ENCODE results near the gene ATXN1. TPM values are rescaled to one million over a fixed set of nuclear protein-coding genes. Genes with fewer than 3 reads are reported as not detected.

Gene ATXN1
- total RNA-seq, 1 experiment from 2014 or later = 25.6 TPM

GRCh38 chr6:16564436-16564835 is 196.8 kb downstream of the ATXN1 start:
- Histone ChIP-seq H3K4me3 (ENCODE audit: low read depth, low read length, poor library complexity, severe bottlenecking) (no peak overlapping the region), H3K36me3 (ENCODE audit: insufficient read depth, low read length, poor library complexity, severe bottlenecking) (no peaks in the 10 kb centered on the region), H3K27me3 (replicated peaks; ENCODE audit: insufficient read depth, low read depth, low read length, poor library complexity) (no peaks in the 10 kb centered on the region), H3K4me1 (ENCODE audit: insufficient read depth, low read length, poor library complexity, severe bottlenecking) (no peaks in the 10 kb centered on the region), H3K9me3 (ENCODE audit: low read depth, low read length, poor library complexity, severe bottlenecking) (no peaks in the 10 kb centered on the region), H3K27ac (ENCODE audit: low read depth, low read length, poor library complexity, severe bottlenecking) (no peak overlapping the region)
- BruUV-seq (replicated peaks) = no TSS peak
- TF ChIP-seq EZH2 (IDR thresholded peaks at IDR 0.05; ENCODE audit: borderline replicate concordance, low read depth, low read length, poor library complexity, severe bottlenecking) = no peak
- TF ChIP-seq, protein P1, sequence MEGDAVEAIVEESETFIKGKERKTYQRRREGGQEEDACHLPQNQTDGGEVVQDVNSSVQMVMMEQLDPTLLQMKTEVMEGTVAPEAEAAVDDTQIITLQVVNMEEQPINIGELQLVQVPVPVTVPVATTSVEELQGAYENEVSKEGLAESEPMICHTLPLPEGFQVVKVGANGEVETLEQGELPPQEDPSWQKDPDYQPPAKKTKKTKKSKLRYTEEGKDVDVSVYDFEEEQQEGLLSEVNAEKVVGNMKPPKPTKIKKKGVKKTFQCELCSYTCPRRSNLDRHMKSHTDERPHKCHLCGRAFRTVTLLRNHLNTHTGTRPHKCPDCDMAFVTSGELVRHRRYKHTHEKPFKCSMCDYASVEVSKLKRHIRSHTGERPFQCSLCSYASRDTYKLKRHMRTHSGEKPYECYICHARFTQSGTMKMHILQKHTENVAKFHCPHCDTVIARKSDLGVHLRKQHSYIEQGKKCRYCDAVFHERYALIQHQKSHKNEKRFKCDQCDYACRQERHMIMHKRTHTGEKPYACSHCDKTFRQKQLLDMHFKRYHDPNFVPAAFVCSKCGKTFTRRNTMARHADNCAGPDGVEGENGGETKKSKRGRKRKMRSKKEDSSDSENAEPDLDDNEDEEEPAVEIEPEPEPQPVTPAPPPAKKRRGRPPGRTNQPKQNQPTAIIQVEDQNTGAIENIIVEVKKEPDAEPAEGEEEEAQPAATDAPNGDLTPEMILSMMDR (conservative IDR thresholded peaks at IDR 0.05; ENCODE audit: low read depth, low read length) = no peak
- intact Hi-C loops (cut with micrococcal nuclease; ENCODE audit: unreplicated experiment) = no loop called here
- DNase-seq (ENCODE audit: low spot score) = no peak
- CTCF ChIA-PET = no interaction called here
- POLR2A ChIA-PET (ENCODE audit: low non-redundant PET) = no interaction called here

- Histone ChIP-seq H3K27me3 (replicated peaks; ENCODE audit: insufficient read depth, low read depth, low read length, poor library complexity) (no peaks in the 10 kb centered on the region), H3K36me3 (ENCODE audit: insufficient read depth, low read length, poor library complexity, severe bottlenecking) (no peaks in the 10 kb centered on the region), H3K4me3 (ENCODE audit: low read depth, low read length, poor library complexity, severe bottlenecking) (no peak overlapping the region), H3K4me1 (ENCODE audit: insufficient read depth, low read length, poor library complexity, severe bottlenecking) (no peaks in the 10 kb centered on the region), H3K27ac (ENCODE audit: low read depth, low read length, poor library complexity, severe bottlenecking) (no peak overlapping the region), H3K9me3 (ENCODE audit: low read depth, low read length, poor library complexity, severe bottlenecking) (no peaks in the 10 kb centered on the region)
- TF ChIP-seq, protein P1 (conservative IDR thresholded peaks at IDR 0.05; ENCODE audit: low read depth, low read length) = no peak
- no peak for TF ChIP-seq EZH2 (IDR thresholded peaks at IDR 0.05; ENCODE audit: borderline replicate concordance, low read depth, low read length, poor library complexity, severe bottlenecking)
- intact Hi-C loops (cut with micrococcal nuclease; ENCODE audit: unreplicated experiment) = no loop called here
- POLR2A ChIA-PET (ENCODE audit: low non-redundant PET) = no interaction called here
- no peak for DNase-seq (ENCODE audit: low spot score)
- BruUV-seq (replicated peaks) = no TSS peak
- CTCF ChIA-PET = no interaction called here
Measured at GRCh38 chr6:16563628-16564240, 197.5 kb downstream of the ATXN1 start.

- BruUV-seq (replicated peaks) = no TSS peak
- Histone ChIP-seq H3K4me1 (ENCODE audit: insufficient read depth, low read length, poor library complexity, severe bottlenecking) (no peaks in the 10 kb centered on the region), H3K9me3 (ENCODE audit: low read depth, low read length, poor library complexity, severe bottlenecking) (no peaks in the 10 kb centered on the region), H3K36me3 (ENCODE audit: insufficient read depth, low read length, poor library complexity, severe bottlenecking) (no peaks in the 10 kb centered on the region), H3K27ac (ENCODE audit: low read depth, low read length, poor library complexity, severe bottlenecking) (no peak overlapping the region), H3K4me3 (ENCODE audit: low read depth, low read length, poor library complexity, severe bottlenecking) (no peak overlapping the region), H3K27me3 (replicated peaks; ENCODE audit: insufficient read depth, low read depth, low read length, poor library complexity) (no peaks in the 10 kb centered on the region)
- intact Hi-C loops (cut with micrococcal nuclease; ENCODE audit: unreplicated experiment) = no loop called here
- CTCF ChIA-PET = no interaction called here
- TF ChIP-seq, protein P1 (conservative IDR thresholded peaks at IDR 0.05; ENCODE audit: low read depth, low read length) = no peak
- DNase-seq (ENCODE audit: low spot score) = no peak
- POLR2A ChIA-PET (ENCODE audit: low non-redundant PET) = no interaction called here
Measured at GRCh38 chr6:16562498-16562897, 198.8 kb downstream of the ATXN1 start.
